DMS 273 (cell line): Measurements from ENCODE around the gene BRD7.

Source experiments
- DNase-seq: peaks from one replicate; lab custom pipeline; 2025; ENCODE audit not compliant: unreplicated experiment; lab: John Stamatoyannopoulos, UW

Gene BRD7

GRCh38 chr16:50368410-50369132 lies at the start of gene BRD7:
Gene BRD7, minus strand, starts transcription at chr16:50368988. Its CDS starts 214 bp downstream, at chr16:50368774.
- DNase-seq, result peak; percentile 92

- no peak for DNase-seq
Measured at GRCh38 chr16:50416388-50416787, 47.6 kb upstream of the BRD7 start.

- DNase-seq, result no peak
Measured at GRCh38 chr16:50414152-50414551, 45.4 kb upstream of the BRD7 start.

GRCh38 chr16:50411034-50411433 lies 42.2 kb upstream of the BRD7 start:
- no peak for DNase-seq

DNA sequence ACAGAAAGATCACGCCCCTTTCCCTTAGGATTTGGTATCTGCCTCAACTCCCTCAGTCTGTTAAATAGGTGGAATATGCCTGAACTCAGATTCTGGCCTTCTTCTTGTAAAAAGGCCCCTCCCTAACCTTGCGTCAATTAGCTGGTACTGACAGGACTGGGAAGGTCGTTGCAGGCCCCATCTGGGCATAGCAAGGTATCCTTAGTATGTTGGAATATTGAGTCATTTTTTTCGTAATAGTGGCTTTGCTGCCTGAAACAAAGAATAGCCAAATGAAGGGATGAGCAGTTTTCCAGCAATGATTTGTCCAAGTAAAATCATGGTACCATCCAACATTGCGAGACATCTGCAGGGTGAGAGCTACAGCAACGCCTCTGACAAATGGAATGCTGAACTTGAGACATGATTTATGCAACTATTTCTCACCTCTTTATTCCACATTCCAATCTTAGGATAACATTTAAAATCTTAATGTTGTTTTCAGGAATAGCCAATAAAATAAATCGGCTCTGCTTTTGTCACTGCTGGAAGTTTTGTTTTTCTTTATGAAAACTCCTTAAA lies 39.3 kb upstream of the BRD7 start:
- DNase-seq, result no peak

- no peak for DNase-seq
Measured at GRCh38 chr16:50407351-50407750, 38.6 kb upstream of the BRD7 start.

DNA sequence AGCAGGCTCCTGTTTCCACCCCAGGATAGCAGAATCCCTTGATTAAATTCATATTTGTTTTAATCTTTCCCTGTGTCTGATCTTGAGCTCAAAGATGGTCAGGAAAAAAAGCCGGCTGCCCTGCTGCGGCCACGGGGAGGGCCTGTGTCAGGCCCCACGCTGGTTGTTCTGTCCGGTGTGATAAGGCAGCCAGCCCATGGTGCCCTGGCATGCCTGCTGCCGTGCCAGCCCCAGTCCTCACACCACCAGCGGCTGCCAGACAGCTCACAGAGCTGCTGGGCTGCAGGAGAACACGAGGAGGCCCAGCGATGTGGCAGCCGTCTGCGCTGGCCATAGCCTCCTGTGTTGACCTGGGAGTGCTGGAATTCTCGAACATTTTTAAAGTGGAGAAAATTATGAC lies 34.7 kb upstream of the BRD7 start:
- DNase-seq, result no peak

GRCh38 chr16:50402298-50402895 lies 33.6 kb upstream of the BRD7 start:
- DNase-seq, result no peak

- DNase-seq, result no peak
Measured at GRCh38 chr16:50401355-50401754, 32.6 kb upstream of the BRD7 start.

DNA sequence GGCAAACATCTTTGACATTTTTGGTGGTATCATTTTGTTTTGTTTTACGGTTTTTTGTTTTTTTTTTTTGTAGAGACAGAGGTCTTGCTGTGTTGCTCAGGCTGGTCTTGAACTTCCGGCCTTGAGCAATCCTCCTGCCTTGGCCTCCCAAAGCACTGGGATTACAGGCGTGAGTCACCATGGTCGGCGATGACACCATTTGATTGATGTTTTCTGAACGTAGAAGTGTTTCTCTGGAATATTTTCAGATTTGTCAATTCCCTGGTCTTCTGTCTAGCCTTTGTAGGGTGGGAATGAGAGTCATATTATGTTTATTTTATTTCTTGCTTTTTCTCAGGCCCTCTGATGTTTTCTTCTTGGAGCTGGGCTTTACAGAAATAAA lies 32.2 kb upstream of the BRD7 start:
- DNase-seq, result no peak

DNA sequence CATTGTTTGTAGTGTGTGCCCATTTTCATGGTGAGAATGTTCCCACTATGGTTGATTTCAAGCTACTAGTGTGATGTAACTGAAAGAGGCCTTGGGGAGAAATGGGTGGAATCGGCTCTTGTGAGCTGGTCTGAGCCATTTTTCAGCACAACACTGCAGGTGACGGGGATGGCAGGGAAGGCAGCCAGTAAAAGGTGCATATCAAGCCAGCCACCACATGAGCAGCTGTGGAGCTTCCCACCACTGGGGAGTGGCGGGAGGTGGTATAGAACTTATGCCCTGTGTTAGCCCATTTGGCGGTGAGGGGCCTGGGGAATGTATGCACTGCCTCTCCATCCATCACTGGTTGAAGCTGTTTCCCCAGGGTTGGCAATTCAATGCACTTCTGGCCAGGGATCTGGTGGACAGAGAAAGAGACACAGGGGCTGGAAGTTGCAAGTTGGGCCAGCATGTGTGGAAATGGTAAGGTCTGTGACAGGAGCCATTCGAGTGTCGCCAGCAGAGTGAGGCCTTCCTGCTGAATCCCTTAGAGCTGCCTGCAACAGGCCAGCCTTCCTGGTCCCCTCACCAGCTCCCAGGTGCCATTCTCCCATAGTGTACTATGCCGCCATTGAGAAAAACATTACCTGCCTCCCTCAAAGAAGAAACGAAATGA lies 31.7 kb upstream of the BRD7 start:
- no peak for DNase-seq

- DNase-seq, result no peak
Measured at GRCh38 chr16:50399411-50399810, 30.6 kb upstream of the BRD7 start.

GRCh38 chr16:50398336-50398735 lies 29.5 kb upstream of the BRD7 start:
- DNase-seq, result no peak

GRCh38 chr16:50396761-50397535 lies 28.2 kb upstream of the BRD7 start:
- DNase-seq, result no peak

GRCh38 chr16:50395763-50396710 lies 27.2 kb upstream of the BRD7 start:
- no peak for DNase-seq

DNA sequence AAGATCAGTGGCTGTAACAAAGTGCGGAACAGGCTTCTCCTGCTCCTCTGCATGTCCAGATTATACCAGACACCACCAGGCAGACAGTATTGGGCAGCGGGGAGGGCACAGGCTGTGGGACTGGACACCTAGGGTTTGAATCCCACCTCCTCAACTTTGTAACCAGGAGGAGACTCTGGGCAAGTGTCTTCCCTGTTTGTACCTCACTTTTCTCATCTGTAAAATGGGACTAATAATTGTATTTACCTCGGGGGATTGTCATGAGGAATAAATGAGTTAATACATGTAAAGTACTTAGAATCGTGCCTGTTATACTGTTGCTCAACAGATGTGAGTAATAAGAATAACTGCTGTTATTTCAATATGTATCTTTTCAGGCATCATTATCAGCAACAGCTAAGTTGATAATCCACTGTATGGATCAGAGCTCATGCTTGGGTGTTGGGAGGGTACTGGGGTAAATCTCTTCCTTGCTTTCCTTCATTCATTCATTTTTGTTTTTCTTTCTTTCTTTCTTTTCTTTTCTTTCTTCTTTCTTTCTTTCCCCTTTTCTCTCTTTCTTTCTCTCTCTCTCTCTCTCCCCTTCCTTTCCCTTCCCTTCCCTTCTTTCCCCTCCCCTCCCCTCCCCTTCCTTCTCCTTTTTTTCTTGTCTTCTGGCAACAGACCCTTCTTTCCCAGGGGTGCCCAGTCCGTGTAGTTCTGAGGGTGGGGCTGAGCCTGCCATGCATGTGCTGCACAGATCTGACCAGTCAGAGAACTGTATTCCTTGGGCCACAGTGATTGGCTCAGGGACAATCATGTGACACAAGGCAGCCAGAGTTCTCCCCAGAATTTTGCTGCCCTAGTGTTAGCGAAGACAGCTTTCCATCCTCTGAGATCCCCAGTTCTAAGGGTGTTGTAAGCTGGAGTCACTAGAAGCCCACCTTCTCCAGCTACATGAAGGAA lies 25.3 kb upstream of the BRD7 start:
- DNase-seq, result peak; percentile 25

DNA sequence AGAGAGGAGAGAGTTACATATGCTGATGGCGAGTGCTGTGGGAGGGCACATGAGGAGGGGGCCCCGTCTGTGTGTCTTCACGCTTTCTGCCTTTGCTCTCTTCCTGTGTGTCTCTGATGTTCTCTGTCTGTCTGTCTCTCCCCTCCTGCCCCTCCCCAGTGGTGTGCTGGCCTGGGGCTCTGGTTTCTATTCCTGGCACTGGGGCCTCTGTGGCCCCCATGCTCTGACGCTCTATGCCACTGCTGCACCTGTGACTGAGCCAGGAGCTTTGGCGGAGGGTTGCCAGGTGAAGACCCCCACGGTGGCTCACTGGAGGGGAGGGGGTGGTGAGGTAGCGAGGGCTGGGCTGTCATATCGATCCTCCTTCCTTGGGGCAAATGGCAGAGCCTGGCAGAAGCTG lies 24.6 kb upstream of the BRD7 start:
- DNase-seq, result no peak

GRCh38 chr16:50390914-50391716 lies 22.3 kb upstream of the BRD7 start:
- peak; percentile 35 for DNase-seq
